HS-5 (cell line): Measurements from ENCODE around the gene OSBPL10.

Source experiments
- DNase-seq: peaks from one replicate; pipeline ENCODE4 v3.0.0-alpha.2; 2012; ENCODE audit warnings: low read depth

The OSBPL10 gene

GRCh38 chr3:31988271-31988670, 7.2 kb upstream of the OSBPL10 start:
- no peak for DNase-seq

- DNase-seq = no peak
Measured at GRCh38 chr3:31985831-31986230, 4.8 kb upstream of the OSBPL10 start.

GRCh38 chr3:31984321-31984720, 3.3 kb upstream of the OSBPL10 start:
- DNase-seq = no peak

- no peak for DNase-seq
Measured at GRCh38 chr3:31980530-31981205, 394 bp downstream of the OSBPL10 start.

GRCh38 chr3:31979001-31979697, 1.9 kb downstream of the OSBPL10 start:
- no peak for DNase-seq

GRCh38 chr3:31978553-31978952, 2.5 kb downstream of the OSBPL10 start:
- no peak for DNase-seq

- DNase-seq = no peak
Measured at GRCh38 chr3:31977736-31978135, 3.3 kb downstream of the OSBPL10 start.

- no peak for DNase-seq
Measured at GRCh38 chr3:31976302-31976701, 4.8 kb downstream of the OSBPL10 start.

GRCh38 chr3:31974964-31975363, 6.1 kb downstream of the OSBPL10 start:
- DNase-seq = no peak

- no peak for DNase-seq
Measured at GRCh38 chr3:31974471-31974870, 6.6 kb downstream of the OSBPL10 start.

- no peak for DNase-seq
Measured at GRCh38 chr3:31973837-31974236, 7.2 kb downstream of the OSBPL10 start.

- DNase-seq = no peak
Measured at GRCh38 chr3:31973081-31973480, 8.0 kb downstream of the OSBPL10 start.

- no peak for DNase-seq
Measured at GRCh38 chr3:31971607-31972006, 9.5 kb downstream of the OSBPL10 start.

- DNase-seq = peak; percentile 80
Measured at GRCh38 chr3:31968927-31969418, 12.1 kb downstream of the OSBPL10 start.

GRCh38 chr3:31968369-31968926, 12.6 kb downstream of the OSBPL10 start:
- peak; percentile 30 for DNase-seq

- DNase-seq = no peak
Measured at GRCh38 chr3:31967592-31967991, 13.5 kb downstream of the OSBPL10 start.

- DNase-seq = no peak
Measured at GRCh38 chr3:31966978-31967591, 14.0 kb downstream of the OSBPL10 start.

GRCh38 chr3:31962801-31963205, 18.3 kb downstream of the OSBPL10 start:
- no peak for DNase-seq

- no peak for DNase-seq
Measured at GRCh38 chr3:31960793-31961431, 20.1 kb downstream of the OSBPL10 start.

GRCh38 chr3:31959951-31960792, 20.9 kb downstream of the OSBPL10 start:
- no peak for DNase-seq

- DNase-seq = no peak
Measured at GRCh38 chr3:31959251-31959650, 21.8 kb downstream of the OSBPL10 start.
